Stimulated activated CD4-positive, alpha-beta T cell treated with anti-CD3 and anti-CD28 coated beads, TNF-alpha, amount 100 ng/mL, for 48 hours (primary cell): ENCODE results near the gene OOEP.
A peak's percentile ranks its signal among the peaks of the same experiment; 100 is the strongest.
"Not testable (repeated sequence)": the region's sequence is repeated elsewhere in the genome, so short reads cannot be mapped to it uniquely, and the experiment has no call there.

Experiments used
- DNase-seq, 3 donors: peaks; one replicate each; pipeline ENCODE4 v3.0.0-alpha.2; 2020; ENCODE audit warnings: low read depth in 3 of 3

Gene OOEP

GRCh38 chr6:73369563-73369962 is at the start of gene OOEP:
OOEP (minus strand) TSS chr6:73369897; CDS start chr6:73369792, 105 bp downstream.
- DNase-seq = no peak

DNA sequence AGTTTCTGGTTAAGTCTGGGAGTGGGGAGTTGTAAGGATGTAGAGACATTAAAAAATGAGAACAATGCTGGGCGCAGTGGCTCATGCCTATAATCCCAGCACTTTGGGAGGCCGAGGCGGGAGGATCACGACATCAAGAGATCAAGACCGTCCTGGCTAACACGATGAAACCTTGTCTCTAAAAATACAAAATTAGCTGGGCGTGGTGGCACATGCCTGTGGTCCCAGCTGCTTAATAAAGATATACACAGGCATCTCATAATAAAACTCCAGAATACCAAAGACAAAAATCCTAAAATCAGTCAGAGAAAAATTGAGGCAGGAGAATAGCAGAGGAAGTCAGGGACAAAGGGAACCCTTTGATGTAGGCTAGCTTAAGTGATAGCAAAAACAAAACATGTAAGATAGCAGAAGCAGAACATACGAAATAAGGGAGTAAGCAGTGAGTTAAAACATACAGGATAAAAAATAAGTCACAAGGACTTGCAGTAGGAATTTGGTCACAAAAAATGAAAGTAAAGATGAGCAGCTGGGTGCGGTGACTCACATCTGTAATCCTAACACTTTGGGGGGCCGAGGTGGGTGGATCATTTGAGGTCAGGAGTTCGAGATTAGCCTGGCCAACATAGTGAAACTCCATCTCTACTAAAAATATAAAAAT is 48.5 kb upstream of the OOEP start:
- no peak for DNase-seq

- no peak for DNase-seq
These were observed 43.4 kb upstream of the OOEP start for GRCh38 chr6:73413102-73413501.

GRCh38 chr6:73409395-73409794 is 39.7 kb upstream of the OOEP start:
- DNase-seq = no peak

DNA sequence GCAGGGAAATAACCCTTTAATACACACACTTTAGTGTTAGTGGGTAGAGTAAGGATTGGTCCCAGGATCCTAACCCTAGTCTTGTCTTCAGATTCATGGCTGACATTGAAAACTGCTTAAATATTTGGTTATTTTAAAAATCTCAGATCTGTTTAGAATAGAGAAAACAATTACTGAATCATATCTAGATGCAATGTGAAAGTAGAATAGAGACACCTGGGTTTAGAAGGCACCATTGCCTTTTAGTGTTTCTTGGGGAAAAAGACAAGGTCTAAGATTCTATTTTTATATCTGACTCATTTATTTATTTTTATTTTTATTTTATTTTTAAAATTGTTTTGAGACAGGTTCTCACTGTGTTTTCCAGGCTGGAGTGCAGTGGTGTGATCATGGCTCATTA is 31.0 kb upstream of the OOEP start:
- no peak for DNase-seq

- DNase-seq = no peak
These were observed 26.2 kb upstream of the OOEP start for GRCh38 chr6:73395875-73396274.

DNA sequence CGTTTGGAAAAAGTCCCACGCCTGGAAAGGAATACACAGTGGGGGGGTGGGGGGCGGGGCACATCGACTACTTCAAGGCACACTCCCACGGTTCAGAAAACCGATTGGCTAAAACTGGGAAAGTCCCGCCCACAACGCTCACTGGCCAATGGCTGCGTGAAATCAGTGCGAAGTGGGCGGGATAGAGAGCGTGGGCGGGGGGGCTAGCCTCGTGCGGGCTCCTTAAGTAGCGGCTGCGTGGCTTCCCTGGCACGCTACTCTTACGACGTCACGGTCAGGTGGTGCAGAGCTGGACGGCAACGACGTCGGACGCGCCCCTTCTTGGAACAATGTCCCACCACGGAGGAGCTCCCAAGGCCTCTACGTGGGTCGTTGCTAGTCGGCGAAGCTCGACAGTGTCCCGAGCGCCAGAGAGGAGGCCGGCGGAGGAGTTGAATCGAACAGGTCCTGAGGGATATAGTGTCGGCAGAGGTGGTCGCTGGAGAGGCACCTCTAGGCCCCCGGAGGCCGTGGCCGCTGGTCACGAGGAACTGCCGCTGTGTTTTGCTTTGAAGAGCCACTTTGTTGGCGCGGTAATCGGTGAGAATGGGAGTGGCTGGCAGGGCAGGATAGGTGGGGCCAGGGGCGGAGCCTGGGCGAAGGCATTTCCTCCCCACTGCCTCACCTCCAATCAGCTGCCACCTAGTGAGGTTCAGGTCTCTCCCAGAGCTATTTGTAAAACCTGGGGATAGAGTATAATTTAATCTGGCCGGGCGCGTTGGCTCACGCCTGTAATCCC is 25.1 kb upstream of the OOEP start, which contains the start of gene DDX43:
Gene DDX43 (plus strand): TSS at position 252 of the 778 bp plus-strand sequence. CDS start 78 bp downstream, at position 330.
- peak in 1 of 3 donors; percentile 17 for DNase-seq

GRCh38 chr6:73393278-73393677 is 23.6 kb upstream of the OOEP start:
- no peak for DNase-seq

DNA sequence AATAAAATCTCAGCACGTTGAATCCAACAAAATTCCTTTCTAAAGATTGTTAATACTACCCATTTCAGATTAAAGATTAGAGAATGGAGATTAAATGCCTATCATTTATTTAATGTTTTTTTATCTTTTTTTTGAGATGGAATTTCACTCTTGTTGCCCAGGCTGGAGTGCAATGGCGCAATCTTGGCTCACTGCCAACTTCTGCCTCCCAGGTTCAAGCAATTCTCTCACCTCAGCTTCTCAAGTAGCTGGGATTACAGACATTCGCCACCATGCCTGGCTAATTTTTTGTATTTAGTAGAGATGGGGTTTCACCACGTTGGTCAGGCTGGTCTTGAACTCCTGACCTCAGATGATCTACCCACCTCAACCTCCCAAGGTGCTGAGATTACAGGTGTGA is 22.5 kb upstream of the OOEP start:
- not testable (repeated sequence) for DNase-seq

DNA sequence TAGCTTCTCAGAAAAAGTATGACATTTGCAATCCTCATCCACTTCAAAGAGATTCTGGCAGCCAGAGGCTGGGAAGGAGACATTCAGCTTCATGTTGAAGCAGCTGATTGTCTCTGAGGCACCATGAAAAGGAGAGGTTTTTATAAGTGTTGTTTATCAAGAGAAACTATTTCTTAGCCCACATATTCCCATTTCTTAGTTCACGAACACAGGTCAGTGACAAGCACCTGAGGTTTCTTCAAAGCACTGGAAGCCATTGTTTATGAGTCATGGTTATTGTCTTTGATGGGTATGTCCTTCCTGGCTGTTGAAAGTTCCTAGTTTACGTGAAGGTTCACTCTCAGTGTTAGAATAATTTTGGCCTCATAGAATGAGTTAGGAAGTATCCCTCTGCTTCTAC is 22.0 kb upstream of the OOEP start:
- DNase-seq = no peak

GRCh38 chr6:73389854-73390253 is 20.2 kb upstream of the OOEP start:
- no peak for DNase-seq

- peak; percentile 32 to 43 (median 34) for DNase-seq
These were observed 19.3 kb upstream of the OOEP start for GRCh38 chr6:73388800-73389512.

DNA sequence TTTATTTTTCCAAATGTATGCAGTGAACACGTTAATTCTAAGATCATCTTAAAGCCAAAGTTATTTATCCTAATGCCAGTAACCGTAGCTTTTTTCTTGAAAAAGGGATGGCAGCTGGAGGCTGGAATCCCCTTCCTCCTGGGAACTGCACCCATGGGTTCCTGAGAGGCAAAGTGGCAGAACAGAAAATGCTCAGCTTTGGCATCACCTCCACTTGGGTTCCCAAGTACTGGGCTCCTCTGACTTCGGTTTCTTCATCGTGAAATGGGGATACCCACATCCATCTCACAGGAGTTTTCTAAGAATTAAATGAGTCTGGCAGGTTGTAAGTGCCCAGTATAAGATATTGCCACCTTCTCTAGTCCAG is 18.7 kb upstream of the OOEP start:
- no peak for DNase-seq

DNA sequence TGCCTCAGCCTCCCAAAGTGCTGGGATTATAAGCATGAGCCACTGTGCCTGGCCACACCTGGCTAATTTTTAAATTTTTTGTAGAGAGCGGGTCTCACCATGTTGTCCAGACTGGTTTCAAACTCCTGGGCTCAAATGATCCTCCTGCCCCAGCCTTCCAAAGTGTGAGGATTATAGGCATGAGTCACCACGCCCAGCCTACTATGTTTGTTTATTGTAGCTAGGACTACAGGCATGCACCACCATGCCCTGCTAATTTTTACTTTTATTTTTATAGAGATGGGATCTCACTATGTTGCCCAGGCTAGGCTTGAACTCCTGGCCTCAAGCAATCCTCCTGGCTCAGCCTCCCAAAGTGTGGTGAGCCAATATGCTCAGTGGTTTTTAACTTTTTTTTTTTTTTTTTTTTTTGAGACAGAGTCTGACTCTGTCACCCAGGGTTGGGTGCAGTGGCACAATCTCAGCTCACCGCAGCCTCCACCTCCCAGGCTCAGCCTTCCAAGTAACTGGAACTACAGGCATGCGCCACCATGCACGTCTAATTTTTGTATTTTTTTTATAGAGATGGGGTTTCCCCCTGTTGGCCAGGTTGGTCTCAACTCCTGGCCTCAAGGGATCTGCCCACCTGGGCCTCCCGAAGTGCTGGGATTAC is 12.9 kb upstream of the OOEP start:
- no peak for DNase-seq

GRCh38 chr6:73381531-73381930 is 11.8 kb upstream of the OOEP start:
- DNase-seq = not testable (repeated sequence)

DNA sequence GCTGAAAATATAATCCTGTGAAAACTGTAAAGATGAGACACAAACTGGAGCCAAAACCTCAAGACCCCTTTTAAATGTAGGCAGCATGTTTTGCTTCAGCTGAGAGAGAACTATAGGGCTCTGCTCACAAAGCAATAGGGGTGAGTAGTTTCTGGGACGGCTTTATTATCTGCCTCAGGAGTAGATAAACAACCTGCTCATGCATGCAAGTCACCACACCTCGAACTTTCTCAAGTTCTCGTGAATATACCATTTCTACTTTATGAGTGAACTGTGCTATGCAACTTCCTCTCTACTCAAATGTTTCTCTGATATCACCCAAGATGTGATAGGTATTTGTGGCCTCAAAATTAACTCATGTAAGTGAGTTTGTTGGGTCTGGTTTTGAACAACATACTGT is 7.5 kb upstream of the OOEP start:
- no peak for DNase-seq

DNA sequence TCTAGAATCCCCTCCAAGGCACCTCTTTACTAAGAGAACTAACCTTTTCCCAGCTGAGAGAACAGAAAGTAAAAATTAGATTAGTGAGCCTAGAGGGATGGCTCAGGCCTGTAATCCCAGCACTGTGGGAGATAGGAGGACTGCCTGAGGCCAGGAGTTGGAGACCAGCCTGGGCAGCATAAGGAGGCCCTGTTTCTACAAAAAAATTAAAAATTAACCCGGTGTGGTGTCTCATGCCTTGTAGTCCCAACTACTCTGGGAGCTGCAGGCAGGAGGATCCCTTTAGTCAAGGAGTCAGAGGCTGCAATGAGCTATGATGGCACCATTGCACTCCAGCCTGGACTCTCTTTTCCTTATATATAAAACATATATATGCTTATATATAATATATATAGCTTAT is 5.5 kb upstream of the OOEP start:
- DNase-seq = no peak

DNA sequence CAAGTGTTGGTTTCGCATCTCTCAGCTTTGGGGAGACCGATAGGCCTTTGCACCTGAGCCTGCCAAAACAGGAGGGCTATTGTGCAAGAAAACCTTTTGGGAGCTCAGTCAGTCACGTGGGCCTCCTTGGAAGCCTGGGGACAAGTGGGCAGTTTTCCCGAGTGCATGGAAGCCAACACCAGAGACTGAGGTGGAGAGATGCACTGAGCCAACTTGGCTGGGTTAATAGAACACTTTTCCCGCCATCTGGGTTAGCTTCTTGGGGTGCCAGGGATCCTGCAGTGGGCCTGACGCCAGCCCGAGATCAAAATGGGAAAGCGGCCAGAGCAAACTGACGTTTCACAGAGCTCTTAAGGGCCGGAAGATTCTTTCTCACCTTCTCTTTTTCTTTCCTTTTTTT is 2.8 kb upstream of the OOEP start:
- no peak for DNase-seq

DNA sequence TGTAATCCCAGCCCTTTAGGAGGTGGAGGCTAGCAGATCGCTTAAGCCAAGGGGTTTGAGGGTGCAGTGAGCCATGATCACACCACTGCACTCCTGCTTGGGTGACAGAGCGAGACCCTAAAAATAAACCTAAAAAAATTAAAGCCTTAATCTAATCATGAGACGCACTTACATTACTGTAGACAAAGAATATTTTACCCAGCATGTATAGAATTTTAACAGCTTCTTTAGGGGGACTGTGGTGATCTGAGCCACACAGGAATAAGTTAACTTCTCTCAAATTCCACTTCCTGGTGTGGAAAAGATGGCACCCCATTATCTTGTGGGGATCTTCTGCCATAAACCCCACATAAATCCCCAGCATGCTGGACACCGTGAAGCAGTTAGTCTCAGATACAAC is 2.3 kb upstream of the OOEP start:
- no peak for DNase-seq

GRCh38 chr6:73369157-73369556 is 540 bp downstream of the OOEP start:
- no peak for DNase-seq

GRCh38 chr6:73368675-73369074 is 1.0 kb downstream of the OOEP start:
- no peak for DNase-seq

GRCh38 chr6:73367761-73368355 is 1.8 kb downstream of the OOEP start:
- no peak for DNase-seq
